8988T (cell line): Measurements from ENCODE around the gene MAGEB5.
"Not testable (repeated sequence)": the region's sequence is repeated elsewhere in the genome, so short reads cannot be mapped to it uniquely, and the experiment has no call there.

ENCODE experiments used
- DNase-seq: peaks from one replicate; pipeline ENCODE4 v3.0.0; 2011

Gene MAGEB5, protein sequence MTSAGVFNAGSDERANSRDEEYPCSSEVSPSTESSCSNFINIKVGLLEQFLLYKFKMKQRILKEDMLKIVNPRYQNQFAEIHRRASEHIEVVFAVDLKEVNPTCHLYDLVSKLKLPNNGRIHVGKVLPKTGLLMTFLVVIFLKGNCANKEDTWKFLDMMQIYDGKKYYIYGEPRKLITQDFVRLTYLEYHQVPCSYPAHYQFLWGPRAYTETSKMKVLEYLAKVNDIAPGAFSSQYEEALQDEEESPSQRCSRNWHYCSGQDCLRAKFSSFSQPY

DNA sequence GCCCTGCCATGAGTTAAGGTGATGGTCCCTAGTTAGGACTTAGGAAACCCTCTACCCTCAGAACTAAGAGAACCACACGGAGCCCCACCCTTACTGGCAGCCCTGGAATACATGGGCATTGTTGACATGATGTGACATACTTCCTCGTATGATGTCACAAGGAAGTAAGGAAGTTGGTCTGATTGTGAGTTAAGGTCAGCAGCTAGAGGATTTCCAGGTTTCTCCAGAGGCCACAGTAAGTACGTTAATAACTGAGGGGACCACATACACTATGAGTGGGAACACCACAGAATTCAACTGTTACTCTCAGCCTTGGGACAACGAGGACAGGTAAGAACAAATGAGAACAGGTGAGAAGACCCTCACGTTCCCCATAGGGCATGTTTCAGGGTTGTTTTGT, at the start of gene MAGEB5:
Gene MAGEB5 (plus strand): TSS at position 301 of the 400 bp plus-strand sequence. CDS start 1,133 bp downstream, outside the sequence.
- no peak for DNase-seq

DNA sequence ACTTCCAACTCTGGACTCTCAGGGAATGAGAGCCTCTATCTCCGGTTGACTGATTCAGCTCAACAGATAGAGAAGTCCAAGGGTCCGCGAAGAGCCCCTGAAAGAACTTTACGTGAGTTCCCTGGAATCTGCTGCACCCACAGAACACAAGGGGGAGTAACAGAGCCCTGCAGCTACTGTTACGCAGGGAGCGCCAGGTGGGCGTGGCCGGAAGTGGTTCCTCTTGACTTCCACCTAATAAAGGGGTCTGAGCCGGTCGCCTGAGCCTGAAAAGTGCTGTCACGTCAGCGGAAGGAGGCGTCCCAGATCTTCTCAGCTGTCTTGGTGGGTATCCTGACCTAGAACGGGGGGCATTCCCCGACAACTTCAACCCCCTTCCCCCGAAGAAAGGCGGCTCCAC, 23.8 kb upstream of the MAGEB5 start, which contains the start of gene MAGEB6:
Gene MAGEB6 (plus strand): TSS at position 237 of the 400 bp plus-strand sequence. CDS start 1,407 bp downstream, outside the sequence.
- no peak for DNase-seq

DNA sequence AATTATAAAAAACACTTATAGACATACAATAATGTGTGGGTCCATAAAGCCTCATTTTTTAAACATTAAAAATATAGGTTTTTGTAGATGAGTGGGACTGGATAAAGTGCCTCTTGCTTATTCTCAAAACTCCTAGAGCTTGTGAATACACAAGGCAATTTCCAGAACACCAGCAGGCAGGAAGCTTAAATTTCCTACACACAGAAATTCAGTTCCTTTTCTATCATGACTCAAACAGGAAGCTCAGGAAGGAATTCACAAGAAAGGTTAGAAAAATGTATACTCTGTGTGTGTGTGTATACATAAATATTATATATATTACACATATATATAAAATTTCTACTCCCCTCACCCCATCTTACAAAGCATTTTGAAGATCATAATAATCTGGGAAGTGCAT, 12.4 kb upstream of the MAGEB5 start:
- no peak for DNase-seq

DNA sequence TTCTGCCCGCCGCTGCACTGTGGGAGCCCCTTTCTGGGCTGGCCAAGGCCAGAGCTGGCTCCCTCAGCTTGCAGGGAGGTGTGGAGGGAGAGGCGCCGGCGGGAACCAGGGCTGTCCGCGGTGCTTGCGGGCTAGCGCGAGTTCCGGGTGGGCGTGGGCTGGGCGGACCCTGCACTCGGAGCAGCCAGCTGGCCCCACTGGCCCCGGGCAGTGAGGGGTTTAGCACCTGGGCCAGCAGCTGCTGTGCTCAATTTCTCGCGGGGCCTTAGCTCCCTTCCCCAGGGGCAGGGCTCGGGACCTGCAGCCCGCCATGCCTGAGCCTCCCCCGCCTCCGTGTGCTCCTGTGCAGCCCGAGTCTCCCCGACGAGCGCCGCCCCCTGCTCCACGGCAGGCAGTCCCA, 11.3 kb upstream of the MAGEB5 start:
- not testable (repeated sequence) for DNase-seq

DNA sequence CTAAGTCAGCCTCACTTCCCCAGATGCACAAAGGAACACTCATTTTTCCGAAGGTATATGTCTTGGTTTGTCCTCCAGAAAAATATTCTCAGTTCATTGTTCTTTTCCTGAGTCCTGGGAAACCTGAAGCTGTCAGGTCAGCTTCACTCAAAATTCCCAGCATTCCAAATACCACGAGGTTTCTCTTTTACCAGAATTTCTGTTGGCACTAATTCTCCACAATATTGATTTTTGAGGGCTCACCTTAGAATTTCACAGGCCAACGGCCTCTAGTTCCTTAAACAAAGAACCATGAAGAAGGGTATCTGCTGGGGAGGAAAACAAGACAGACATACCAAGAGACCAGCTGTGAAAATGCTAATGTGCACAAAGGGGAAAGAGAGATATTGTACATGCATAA, 8.0 kb upstream of the MAGEB5 start:
- no peak for DNase-seq

DNA sequence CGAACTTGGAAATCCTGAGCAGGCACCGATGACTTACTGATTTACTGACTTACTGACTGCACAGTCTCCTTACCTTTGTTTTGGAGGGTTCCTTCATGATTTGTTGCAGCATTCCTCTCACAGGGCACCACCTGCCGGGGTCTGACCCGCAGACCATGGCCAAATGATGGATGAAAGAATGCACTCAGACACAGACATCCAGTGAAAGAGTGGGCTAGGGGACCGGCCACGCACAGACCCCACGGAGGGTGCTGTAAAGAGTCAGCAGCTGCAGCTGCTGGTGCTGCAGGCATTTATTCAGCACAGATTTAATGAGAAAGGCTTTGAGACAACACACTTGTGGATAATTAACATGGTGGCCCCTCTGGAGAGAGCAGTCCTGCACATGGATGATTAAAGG, 3.4 kb downstream of the MAGEB5 start:
- no peak for DNase-seq

DNA sequence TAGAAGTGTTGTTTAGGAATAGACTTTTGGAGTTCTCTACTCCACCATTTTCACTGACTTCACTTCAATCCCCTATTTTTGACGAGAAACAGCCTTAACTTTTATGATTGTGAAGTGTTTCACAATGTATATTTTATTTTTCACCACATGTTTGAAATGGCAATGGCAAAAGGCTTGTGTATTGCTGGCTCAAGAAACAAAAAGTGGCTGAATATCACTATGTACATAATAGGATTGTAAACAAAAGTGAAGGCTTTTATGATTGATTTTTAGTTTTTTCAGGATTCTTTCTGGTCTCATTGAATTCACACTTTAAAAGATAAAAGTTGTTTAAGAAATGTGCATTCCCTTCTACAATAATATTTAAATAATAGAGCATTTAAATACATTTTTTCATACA, 18.2 kb downstream of the MAGEB5 start:
- no peak for DNase-seq

DNA sequence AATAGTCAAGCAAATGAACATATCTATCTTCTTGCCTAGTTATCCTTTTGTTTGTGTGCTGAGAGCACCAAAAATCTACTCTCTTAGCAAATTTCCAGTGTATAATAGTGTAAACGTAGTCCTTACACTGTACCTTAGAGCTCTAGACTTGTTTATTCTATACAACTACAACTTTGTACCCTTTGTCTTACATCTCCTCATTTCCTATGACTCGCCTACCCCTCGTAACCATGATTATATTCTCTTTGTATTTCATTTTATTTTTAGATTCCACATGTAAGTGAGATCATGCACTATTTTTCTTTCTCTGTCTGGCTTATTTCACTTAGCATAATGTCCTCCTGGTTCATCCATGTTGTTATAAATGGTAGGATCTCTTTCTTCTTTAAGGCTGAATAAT, 37.6 kb downstream of the MAGEB5 start:
- DNase-seq: no peak

DNA sequence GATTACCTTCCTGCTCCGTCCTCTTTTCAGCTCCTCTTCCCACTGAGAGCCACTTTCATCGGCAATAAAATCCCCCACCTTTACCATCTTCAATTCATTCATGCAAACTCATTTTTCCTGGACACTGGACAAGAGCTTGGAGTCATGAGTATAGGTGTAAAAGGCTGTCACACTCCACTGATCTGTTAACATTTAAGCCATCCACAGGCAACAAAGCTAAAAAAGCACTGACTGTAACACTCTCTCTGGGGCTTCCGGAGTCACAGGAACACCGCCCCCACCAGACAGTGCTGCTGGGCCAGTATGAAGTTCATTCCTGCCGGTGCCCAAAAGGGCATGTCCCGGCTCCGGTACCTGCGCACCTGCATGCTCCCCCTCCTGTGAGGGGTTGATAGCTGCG, 38.5 kb downstream of the MAGEB5 start:
- DNase-seq: no peak

DNA sequence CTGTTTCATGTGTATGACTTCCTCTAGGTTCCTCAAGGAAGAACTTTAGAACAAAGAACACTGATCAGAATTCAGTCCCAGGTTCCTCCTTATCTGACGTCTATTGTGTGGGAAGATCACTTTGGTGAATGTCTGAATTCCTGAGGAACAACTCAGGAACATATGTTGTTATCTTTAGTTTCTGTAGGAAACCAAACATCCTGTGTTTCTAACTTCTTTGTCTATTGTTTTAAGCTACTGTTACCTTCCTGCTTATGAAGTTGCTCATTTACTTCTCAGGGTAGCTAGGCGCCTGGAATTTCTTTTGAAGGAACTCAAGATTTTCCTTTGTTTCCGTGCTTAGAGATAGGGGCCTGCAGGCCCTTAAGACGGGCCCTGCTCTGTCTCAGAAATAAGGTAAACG, 46.2 kb downstream of the MAGEB5 start:
- no peak for DNase-seq
